Measurements from ENCODE around the gene INSRR. TPM values are rescaled to one million over a fixed set of nuclear protein-coding genes. Genes with fewer than 3 reads are reported as not detected.

INSRR gene
- total RNA-seq, 1 donor from 2014 or later: 1.7 TPM

- Mint-ChIP-seq H3K4me3 (peak overlapping the region; percentile 20), H3K27me3 (peaks cover 79% of the 10 kb centered on the region), H3K9me3 (no peaks in the 10 kb centered on the region), H3K27ac (no peak overlapping the region), H3K36me3 (no peaks in the 10 kb centered on the region), H3K4me1 (ENCODE audit: unreplicated experiment) (peaks cover 29% of the 10 kb centered on the region)
- no peak for DNase-seq (ENCODE audit: extremely low spot score, unreplicated experiment)
- peak; percentile 38 for TF ChIP-seq CTCF (conservative IDR thresholded peaks at IDR 0.05)
Measured at GRCh38 chr1:156854634-156855033, 4.3 kb downstream of the INSRR start.

- TF ChIP-seq CTCF (conservative IDR thresholded peaks at IDR 0.05): no peak
Measured at GRCh38 chr1:156853761-156854160, 5.2 kb downstream of the INSRR start.

GRCh38 chr1:156852418-156852874, 6.5 kb downstream of the INSRR start:
- Mint-ChIP-seq H3K27me3 (peaks cover 82% of the 10 kb centered on the region), H3K4me1 (ENCODE audit: unreplicated experiment) (peaks cover 24% of the 10 kb centered on the region), H3K27ac (no peak overlapping the region), H3K4me3 (no peak overlapping the region), H3K9me3 (no peaks in the 10 kb centered on the region), H3K36me3 (no peaks in the 10 kb centered on the region)
- TF ChIP-seq CTCF (conservative IDR thresholded peaks at IDR 0.05): no peak
- DNase-seq (ENCODE audit: extremely low spot score, unreplicated experiment): no peak

More at GRCh38 chr1:156853761-156854160, 5.2 kb downstream of the INSRR start:
- no peak overlapping the region for H3K27ac Mint-ChIP-seq
- no peak overlapping the region for H3K4me3 Mint-ChIP-seq
- H3K9me3 Mint-ChIP-seq: no peaks in the 10 kb centered on the region
- no peaks in the 10 kb centered on the region for H3K36me3 Mint-ChIP-seq
- peaks cover 28% of the 10 kb centered on the region for H3K4me1 Mint-ChIP-seq (ENCODE audit: unreplicated experiment)
- DNase-seq (ENCODE audit: extremely low spot score, unreplicated experiment): no peak
- H3K27me3 Mint-ChIP-seq: peaks cover 82% of the 10 kb centered on the region

- Mint-ChIP-seq H3K4me3 (no peak overlapping the region), H3K9me3 (no peaks in the 10 kb centered on the region), H3K27me3 (peaks cover 82% of the 10 kb centered on the region), H3K4me1 (ENCODE audit: unreplicated experiment) (peaks cover 29% of the 10 kb centered on the region), H3K36me3 (peaks cover 4% of the 10 kb centered on the region), H3K27ac (no peak overlapping the region)
- DNase-seq (ENCODE audit: extremely low spot score, unreplicated experiment): no peak
- TF ChIP-seq CTCF (conservative IDR thresholded peaks at IDR 0.05): no peak
Measured at GRCh38 chr1:156851779-156852417, 7.0 kb downstream of the INSRR start.

GRCh38 chr1:156849151-156849496, 9.8 kb downstream of the INSRR start:
- no peak overlapping the region for H3K4me3 Mint-ChIP-seq
- no peak for DNase-seq (ENCODE audit: extremely low spot score, unreplicated experiment)
- peaks cover 26% of the 10 kb centered on the region for H3K4me1 Mint-ChIP-seq (ENCODE audit: unreplicated experiment)
- no peak overlapping the region for H3K27ac Mint-ChIP-seq
- H3K9me3 Mint-ChIP-seq: no peaks in the 10 kb centered on the region
- TF ChIP-seq CTCF (conservative IDR thresholded peaks at IDR 0.05): no peak
- peaks cover 5% of the 10 kb centered on the region for H3K36me3 Mint-ChIP-seq
- peaks cover 92% of the 10 kb centered on the region for H3K27me3 Mint-ChIP-seq

Measured in type B pancreatic cell (in vitro differentiated cells).